ENCODE measurements around the gene TSC2. TPM values are rescaled to one million over a fixed set of nuclear protein-coding genes. Genes with fewer than 3 reads are reported as not detected.
A peak's percentile ranks its signal among the peaks of the same experiment; 100 is the strongest.

The TSC2 gene
- total and polyA plus RNA-seq, 2 of the 13 experiments (the other 11 are each of a cell fraction or from before 2014, with no cell fraction given): 19.6 to 40.4 TPM

DNA sequence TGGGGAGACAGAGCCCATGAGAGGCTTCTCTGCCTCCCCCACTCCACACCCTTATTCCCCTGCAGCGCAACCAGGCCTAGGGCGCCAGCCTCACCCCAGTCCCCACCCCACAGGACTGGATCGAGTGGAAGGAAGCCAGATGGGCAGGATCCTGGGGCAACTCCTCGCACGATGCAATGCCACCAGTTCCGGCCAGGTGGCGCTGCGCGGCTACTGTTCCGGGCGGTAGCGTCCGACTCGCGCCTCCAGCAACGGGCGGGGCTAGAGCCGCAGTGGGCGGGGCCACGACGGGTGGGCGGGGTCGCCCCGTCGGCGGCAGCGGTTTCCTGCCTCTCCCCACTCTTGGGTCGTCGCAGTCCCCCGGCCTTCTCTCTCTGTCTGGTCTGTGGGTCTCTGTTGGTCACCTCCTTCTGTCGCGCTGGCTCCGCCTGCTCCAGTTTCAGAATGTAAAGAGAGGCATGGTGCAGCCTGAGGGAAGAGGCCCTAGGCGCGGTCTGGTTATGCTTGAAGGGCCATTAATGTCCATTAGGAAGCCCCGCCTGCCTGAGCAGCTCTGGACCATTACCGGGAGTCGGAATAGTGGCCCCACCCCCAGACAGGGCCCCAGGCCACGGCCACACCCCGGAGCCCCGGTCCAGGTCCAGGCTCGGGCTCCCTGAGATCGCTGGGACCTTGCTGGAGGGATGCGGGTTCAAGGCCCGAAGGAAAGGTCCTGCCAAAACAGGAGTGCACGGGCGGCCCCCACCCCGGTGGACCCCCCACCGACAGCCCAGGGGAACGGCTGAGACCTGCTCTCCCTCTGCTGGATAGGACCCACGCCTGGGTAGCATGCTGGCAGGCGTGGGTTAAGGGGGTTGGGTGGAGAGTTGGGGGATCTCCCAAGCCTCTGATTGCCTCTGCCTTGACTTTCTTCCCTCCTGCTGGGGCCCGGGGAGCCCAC lies 24.4 kb upstream of the TSC2 start (continued):
- TF ChIP-seq, protein P1, sequence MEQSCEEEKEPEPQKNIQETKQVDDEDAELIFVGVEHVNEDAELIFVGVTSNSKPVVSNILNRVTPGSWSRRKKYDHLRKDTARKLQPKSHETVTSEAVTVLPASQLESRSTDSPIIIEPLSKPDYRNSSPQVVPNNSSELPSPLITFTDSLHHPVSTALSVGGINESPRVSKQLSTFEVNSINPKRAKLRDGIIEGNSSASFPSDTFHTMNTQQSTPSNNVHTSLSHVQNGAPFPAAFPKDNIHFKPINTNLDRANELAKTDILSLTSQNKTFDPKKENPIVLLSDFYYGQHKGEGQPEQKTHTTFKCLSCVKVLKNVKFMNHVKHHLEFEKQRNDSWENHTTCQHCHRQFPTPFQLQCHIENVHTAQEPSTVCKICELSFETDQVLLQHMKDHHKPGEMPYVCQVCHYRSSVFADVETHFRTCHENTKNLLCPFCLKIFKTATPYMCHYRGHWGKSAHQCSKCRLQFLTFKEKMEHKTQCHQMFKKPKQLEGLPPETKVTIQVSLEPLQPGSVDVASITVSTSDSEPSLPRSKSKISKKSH (CRISPR knock-in tag; IDR thresholded peaks at IDR 0.05; ENCODE audit: borderline replicate concordance): peak; percentile 34; the same call in 1 of the 2 replicates
- TF ChIP-seq ARNTL (CRISPR knock-in tag; IDR thresholded peaks at IDR 0.05) (0 out of 2 replicates have a peak, but pooled peaks have one; percentile 29), ZNF605 (CRISPR knock-in tag; IDR thresholded peaks at IDR 0.05) (peak; percentile 82), BORCS8-MEF2B (CRISPR knock-in tag; IDR thresholded peaks at IDR 0.05) (no peak), ZFP1 (CRISPR knock-in tag; IDR thresholded peaks at IDR 0.05) (no peak), ZNF7 (CRISPR knock-in tag; IDR thresholded peaks at IDR 0.05) (no peak), ZNF333 (CRISPR knock-in tag; IDR thresholded peaks at IDR 0.05; ENCODE audit: borderline replicate concordance) (peak; percentile 71; the same call in 1 of the 2 replicates)
- TF ChIP-seq, protein P2, sequence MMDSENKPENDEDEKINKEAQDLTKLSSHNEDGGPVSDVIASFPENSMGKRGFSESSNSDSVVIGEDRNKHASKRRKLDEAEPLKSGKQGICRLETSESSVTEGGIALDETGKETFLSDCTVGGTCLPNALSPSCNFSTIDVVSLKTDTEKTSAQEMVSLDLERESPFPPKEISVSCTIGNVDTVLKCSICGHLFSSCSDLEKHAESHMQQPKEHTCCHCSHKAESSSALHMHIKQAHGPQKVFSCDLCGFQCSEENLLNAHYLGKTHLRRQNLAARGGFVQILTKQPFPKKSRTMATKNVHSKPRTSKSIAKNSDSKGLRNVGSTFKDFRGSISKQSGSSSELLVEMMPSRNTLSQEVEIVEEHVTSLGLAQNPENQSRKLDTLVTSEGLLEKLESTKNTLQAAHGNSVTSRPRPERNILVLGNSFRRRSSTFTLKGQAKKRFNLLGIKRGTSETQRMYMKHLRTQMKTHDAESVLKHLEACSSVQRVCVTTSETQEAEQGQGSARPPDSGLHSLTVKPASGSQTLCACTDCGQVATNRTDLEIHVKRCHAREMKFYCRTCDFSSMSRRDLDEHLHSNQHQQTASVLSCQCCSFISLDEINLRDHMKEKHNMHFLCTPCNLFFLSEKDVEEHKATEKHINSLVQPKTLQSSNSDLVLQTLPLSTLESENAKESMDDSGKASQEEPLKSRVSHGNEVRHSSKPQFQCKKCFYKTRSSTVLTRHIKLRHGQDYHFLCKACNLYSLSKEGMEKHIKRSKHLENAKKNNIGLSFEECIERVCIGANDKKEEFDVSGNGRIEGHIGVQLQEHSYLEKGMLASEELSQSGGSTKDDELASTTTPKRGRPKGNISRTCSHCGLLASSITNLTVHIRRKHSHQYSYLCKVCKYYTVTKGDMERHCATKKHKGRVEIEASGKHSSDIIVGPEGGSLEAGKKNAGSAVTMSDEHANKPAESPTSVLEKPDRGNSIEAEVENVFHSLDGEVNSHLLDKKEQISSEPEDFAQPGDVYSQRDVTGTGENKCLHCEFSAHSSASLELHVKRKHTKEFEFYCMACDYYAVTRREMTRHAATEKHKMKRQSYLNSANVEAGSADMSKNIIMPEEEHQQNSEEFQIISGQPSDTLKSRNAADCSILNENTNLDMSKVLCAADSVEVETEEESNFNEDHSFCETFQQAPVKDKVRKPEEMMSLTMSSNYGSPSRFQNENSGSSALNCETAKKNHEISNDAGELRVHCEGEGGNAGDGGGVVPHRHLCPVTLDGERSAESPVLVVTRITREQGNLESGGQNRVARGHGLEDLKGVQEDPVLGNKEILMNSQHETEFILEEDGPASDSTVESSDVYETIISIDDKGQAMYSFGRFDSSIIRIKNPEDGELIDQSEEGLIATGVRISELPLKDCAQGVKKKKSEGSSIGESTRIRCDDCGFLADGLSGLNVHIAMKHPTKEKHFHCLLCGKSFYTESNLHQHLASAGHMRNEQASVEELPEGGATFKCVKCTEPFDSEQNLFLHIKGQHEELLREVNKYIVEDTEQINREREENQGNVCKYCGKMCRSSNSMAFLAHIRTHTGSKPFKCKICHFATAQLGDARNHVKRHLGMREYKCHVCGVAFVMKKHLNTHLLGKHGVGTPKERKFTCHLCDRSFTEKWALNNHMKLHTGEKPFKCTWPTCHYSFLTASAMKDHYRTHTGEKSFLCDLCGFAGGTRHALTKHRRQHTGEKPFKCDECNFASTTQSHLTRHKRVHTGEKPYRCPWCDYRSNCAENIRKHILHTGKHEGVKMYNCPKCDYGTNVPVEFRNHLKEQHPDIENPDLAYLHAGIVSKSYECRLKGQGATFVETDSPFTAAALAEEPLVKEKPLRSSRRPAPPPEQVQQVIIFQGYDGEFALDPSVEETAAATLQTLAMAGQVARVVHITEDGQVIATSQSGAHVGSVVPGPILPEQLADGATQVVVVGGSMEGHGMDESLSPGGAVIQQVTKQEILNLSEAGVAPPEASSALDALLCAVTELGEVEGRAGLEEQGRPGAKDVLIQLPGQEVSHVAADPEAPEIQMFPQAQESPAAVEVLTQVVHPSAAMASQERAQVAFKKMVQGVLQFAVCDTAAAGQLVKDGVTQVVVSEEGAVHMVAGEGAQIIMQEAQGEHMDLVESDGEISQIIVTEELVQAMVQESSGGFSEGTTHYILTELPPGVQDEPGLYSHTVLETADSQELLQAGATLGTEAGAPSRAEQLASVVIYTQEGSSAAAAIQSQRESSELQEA (CRISPR knock-in tag; IDR thresholded peaks at IDR 0.05; ENCODE audit: not compliant biosample characterization): no peak
- TF ChIP-seq, protein P3, sequence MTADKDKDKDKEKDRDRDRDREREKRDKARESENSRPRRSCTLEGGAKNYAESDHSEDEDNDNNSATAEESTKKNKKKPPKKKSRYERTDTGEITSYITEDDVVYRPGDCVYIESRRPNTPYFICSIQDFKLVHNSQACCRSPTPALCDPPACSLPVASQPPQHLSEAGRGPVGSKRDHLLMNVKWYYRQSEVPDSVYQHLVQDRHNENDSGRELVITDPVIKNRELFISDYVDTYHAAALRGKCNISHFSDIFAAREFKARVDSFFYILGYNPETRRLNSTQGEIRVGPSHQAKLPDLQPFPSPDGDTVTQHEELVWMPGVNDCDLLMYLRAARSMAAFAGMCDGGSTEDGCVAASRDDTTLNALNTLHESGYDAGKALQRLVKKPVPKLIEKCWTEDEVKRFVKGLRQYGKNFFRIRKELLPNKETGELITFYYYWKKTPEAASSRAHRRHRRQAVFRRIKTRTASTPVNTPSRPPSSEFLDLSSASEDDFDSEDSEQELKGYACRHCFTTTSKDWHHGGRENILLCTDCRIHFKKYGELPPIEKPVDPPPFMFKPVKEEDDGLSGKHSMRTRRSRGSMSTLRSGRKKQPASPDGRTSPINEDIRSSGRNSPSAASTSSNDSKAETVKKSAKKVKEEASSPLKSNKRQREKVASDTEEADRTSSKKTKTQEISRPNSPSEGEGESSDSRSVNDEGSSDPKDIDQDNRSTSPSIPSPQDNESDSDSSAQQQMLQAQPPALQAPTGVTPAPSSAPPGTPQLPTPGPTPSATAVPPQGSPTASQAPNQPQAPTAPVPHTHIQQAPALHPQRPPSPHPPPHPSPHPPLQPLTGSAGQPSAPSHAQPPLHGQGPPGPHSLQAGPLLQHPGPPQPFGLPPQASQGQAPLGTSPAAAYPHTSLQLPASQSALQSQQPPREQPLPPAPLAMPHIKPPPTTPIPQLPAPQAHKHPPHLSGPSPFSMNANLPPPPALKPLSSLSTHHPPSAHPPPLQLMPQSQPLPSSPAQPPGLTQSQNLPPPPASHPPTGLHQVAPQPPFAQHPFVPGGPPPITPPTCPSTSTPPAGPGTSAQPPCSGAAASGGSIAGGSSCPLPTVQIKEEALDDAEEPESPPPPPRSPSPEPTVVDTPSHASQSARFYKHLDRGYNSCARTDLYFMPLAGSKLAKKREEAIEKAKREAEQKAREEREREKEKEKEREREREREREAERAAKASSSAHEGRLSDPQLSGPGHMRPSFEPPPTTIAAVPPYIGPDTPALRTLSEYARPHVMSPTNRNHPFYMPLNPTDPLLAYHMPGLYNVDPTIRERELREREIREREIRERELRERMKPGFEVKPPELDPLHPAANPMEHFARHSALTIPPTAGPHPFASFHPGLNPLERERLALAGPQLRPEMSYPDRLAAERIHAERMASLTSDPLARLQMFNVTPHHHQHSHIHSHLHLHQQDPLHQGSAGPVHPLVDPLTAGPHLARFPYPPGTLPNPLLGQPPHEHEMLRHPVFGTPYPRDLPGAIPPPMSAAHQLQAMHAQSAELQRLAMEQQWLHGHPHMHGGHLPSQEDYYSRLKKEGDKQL (CRISPR knock-in tag; IDR thresholded peaks at IDR 0.05; ENCODE audit: low read depth): no peak
- TF ChIP-seq, protein P4, sequence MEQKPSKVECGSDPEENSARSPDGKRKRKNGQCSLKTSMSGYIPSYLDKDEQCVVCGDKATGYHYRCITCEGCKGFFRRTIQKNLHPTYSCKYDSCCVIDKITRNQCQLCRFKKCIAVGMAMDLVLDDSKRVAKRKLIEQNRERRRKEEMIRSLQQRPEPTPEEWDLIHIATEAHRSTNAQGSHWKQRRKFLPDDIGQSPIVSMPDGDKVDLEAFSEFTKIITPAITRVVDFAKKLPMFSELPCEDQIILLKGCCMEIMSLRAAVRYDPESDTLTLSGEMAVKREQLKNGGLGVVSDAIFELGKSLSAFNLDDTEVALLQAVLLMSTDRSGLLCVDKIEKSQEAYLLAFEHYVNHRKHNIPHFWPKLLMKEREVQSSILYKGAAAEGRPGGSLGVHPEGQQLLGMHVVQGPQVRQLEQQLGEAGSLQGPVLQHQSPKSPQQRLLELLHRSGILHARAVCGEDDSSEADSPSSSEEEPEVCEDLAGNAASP (CRISPR knock-in tag; IDR thresholded peaks at IDR 0.05; ENCODE audit: borderline replicate concordance): peak; percentile 45; the same call in 1 of the 2 replicates
